HL-60/S4 treated with retinoic acid at 250 ng/mL for 4 days and 3 days (cell line): Measurements from ENCODE around the gene RAB33B.
"Not testable (repeated sequence)": the region's sequence is repeated elsewhere in the genome, so short reads cannot be mapped to it uniquely, and the experiment has no call there.

Experiments
- in situ Hi-C: fragments of 300-500 bp; cut with MboI; formaldehyde crosslinking; loops from 2 replicates; pipeline ENCODE4 v1.7.0; 2022; ENCODE audit warnings: low sequenced_read_pairs

The RAB33B gene

DNA sequence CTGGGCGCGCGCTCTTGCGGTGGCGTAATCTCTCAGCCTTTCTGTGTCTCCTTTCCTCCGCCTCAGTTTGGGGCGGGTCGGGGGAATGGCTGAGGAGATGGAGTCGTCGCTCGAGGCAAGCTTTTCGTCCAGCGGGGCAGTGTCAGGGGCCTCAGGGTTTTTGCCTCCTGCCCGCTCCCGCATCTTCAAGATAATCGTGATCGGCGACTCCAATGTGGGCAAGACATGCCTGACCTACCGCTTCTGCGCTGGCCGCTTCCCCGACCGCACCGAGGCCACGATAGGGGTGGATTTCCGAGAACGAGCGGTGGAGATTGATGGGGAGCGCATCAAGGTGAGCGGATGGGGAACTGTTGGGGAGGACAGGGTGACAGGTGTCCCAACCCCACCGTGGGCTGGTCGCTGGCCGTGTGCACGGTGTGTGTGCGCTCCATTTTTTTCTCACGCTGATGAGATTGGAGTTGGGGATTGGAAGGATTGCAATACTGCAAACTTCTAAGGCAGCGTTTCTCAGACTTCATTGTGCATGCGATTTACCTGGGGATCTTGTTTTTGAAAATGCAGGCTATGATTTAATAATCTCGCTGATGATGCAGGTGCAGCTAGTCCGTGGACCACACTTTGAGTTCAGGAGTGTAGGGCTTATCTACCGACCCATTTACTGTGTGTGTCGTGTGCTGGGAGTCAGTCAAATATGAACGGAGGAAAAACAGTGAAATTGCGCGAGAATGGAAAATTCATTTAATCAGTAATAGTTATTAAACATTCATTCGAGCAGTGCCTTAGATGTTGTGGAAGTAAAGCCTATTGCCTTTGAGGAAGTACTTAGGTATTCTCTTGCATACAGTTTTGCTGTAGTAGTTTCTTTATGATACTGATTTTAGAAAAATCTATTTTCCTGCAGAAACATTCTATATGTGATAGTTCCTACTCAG, at the start of gene RAB33B:
TSS of gene RAB33B (plus strand) at position 11 of the 935 bp plus-strand sequence. CDS start at position 86, 75 bp downstream.
- in situ Hi-C loops: no loop called here

DNA sequence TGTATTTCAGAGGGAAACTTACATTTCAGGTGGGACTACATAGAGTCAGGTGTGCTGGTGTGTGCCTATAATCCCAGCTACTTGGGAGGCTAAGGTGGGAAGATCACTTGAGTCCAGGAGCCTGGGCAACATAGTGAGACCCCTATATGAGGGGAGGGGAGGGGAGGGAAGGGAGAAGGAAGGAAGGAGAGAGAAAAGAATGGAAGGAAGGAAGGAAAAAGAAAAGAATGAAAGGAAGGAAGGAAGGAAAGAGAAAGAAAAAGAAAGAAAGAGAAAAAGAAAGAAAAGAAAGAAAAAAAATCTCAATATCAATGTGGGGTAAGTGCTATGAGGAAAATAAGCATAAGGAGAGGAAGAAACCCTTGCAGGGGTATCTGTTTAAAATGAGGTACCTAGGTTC, 43.6 kb upstream of the RAB33B start:
- in situ Hi-C loops: no loop called here

DNA sequence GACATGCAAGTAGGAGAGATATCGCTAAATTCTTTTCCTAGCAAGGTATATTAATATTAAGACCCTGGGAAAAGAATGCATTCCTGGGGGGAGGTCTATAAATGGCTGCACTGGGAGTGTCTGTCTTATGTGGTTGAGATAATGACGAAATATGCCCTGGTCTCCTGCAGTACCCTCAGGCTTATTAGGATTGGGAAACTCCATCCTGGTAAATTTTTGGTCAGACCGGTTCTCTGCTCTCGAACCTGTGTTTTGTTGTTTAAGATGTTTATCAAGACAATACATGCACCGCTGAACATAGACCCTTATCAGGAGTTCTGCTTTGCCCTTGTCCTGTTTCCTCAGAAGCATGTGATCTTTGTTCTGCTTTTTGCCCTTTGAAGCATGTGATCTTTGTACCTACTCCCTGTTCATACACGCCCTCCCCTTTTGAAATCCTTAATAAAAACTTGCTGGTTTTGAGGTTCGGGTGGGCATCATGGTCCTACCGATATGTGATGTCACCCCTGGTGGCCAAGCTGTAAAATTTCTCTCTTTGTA, 39.2 kb upstream of the RAB33B start:
- in situ Hi-C loops: not testable (repeated sequence)

DNA sequence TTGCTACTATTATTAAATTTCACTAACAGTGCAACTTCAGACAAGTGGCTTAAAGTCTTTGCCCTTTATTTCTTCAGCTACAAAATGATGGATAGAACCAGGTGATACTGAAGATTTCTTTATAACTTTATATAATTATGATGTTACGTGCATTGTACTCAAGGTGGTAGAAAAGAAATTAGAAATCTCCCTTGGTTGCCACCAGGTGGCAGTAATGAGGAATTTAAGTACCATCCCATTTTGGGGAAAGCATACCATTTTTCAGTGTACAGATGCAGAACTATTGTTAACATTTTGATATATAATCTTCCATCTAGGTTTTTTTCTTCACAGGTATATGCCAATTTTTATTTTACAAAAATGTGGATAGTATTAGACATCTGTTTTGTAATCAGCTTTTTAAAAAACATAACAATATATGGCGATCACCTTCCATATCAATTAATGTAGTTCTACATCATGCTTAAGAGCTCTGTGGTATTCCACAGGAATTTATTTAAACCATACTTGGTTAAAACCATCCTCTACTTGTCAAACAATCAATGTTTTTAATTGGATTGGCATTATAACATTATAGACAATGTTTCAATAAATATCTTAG, 37.7 kb upstream of the RAB33B start:
- in situ Hi-C loops: no loop called here

DNA sequence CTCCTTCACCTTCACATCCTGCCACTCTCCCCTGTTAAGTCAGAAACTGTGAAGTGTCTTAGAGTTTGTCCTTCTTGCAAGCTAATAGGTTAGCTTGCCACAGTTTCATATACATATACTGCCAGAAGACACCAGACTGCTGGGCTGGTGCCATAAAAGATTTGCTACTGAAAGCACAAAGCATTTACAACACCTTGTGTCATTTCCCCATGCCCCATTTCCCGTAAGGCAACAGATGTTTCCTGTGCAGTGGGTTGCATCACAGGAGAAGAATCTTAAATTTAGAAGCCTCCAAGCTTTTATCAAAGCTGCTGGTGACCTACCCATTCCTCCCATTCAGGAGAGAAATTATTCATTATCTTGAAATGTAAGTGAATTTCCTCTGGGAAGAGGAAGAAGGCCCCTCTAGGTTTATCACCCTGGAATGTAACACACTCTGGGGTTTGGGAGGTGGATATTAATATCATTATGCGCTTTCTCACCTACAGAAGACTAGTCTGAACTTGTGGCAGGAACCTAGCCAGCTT, 34.5 kb upstream of the RAB33B start:
- in situ Hi-C loops: no loop called here

DNA sequence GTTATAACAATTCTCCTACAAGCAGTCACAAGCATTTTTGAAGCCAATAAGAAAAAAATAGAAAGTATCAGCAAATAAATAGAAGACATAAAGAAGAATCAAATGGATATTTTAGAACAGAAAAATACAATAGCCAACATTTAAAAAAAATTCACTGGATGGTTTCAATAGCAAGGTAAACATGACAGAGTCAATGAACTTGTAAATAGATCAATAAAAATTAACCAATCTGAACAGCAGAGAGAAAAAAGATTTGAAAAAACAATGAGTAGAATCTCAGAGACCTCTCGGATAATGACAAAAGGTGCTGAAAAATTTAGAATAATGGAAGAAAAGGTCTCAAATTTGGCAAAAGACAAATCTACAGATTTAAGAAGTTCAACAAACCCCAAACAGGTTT, 33.3 kb upstream of the RAB33B start:
- in situ Hi-C loops: no loop called here

DNA sequence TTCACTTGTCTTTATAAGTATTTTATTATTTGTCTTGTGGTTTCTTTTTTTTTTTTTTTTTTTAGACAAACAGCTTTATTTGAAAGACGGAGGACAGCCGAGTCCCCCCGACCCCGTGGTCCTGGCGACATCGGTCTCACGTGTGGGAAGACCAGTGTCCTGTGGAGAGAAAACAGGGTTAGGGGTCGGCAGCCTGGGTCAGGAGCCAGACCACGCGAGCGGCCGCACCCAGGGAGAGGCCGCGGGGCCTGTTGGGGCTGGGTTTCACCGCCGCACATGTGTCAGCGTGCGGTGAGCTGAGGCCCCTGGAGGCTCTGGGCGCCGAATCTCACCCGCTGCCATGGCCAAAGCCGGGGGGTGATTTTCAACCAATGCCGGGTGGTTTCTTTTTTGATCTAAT, 17.8 kb upstream of the RAB33B start:
- in situ Hi-C loops: no loop called here

DNA sequence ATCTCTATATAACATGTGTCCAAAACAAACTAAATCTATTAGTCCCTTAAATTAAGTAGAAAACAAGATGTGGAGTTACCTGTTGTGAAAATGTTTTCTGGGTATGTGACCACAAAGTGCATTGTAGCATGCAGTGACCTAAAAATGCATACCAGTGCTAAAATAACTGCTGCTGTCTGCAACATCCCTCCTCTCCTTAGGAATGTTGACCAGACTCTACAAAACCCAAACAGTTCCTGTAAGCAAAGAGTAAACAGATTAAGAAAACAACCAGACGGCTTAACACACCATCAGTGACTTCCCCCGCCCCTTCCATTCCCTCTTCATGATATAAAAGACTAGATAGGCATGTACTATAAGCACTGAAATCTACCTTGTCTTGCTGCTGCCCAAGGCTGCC, 15.8 kb upstream of the RAB33B start:
- in situ Hi-C loops: no loop called here

DNA sequence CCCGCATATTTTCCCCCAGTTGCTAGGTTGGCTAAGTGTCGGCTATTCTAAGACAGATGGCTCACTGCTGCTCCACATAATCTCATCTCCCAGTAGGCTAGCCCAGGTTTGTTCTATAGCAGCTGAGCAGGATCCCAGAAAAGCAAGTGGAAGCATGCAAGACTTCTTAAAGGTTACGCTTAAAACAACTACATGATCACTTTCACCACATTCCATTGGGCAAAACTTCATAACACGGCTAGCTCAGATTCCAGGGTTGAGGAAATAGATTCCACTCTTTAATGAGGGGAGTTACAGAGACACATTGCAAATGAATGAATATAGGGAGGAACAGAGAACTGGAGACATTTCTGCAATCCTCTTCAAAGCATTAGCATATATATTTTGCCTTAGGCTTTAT, 12.9 kb upstream of the RAB33B start:
- in situ Hi-C loops: no loop called here

DNA sequence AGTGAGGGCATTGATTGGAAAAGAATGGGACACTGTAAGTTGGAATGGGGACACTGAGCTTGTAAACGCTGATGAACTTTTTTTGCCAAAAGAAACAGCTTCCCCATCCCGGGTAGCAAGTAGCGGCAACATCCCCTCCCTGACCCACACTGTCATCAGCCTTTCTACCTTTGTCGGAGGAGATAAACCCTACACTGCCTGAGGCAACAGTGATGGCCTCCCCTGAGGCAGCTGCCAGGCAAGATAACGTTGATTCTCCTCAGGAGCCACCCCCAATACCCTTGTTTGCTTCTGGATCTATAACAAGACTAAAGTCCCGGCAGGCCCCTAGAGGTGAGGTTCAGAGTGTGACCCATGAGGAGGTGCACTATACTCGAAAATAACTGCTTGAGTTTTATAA, 10.3 kb upstream of the RAB33B start:
- in situ Hi-C loops: no loop called here

DNA sequence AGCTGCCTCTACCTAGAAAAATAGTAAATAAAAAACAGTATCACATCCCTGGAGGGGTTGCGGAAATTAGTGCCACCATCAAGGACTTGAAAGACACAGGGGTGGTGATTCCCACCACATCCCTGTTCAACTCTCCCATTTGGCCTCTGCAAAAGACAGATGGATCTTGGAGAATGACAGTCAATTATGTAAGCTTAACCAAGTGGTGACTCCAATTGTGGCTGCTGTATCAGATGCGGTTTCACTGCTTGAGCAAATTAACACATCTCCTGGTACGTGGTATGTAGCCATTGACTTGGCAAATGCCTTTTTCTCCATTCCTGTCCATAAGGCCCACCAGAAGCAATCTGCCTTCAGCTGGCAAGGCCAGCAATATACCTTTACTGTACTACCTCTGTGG, 9.0 kb upstream of the RAB33B start:
- in situ Hi-C loops: not testable (repeated sequence)

DNA sequence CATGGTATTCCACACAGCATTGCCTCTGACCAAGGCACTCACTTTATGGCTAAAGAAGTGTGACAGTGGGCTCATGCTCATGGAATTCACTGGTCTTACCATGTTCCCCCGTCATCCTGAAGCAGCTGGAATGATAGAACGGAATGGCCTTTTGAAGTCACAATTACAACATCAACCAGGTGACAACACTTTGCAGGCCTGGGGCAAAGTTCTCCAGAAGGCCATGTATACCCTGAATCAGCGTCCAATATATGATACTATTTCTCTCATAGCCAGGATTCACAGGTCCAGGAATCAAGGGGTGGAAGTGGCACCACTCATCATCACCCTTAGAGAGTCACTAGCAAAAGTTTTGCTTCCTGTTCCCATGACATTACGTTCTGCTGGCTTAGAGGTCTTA, 6.8 kb upstream of the RAB33B start:
- in situ Hi-C loops: not testable (repeated sequence)

DNA sequence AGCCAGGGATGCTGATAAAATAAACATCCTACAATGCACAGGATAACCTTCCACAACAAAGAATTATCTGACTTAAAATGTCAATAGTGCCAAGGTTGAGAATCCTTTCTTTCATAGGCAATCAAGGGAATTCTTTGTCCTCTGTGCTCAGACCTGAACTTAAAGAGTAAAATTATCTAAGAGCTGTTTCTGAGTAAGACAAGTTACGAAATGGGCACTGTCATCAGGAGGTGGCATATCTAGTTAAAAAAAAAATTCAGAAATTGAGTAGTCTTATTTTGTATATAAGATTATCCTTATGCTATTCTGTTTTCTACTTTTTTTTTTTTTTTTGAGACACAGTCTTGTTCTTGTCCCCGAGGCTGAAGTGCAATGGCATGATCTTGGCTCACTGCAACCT, 3.3 kb upstream of the RAB33B start:
- in situ Hi-C loops: no loop called here

DNA sequence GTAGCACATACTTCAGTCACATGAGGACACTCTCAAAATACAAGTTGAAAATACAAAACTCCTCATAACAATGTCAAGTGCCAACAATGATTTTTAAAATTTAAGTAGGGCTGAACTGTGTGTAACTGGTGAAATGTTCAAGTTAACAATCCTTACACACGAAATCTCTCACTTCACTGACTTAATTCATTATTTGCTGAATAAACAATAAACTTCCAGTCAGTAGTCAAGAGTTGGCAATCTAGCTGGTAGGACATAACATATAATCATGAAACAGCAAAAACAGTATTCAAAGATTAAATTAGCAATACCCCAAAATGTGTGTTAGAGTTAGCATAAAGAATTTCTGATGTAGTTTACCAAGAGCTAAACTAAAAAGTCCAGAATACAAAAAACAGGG, 1.9 kb upstream of the RAB33B start:
- in situ Hi-C loops: no loop called here

DNA sequence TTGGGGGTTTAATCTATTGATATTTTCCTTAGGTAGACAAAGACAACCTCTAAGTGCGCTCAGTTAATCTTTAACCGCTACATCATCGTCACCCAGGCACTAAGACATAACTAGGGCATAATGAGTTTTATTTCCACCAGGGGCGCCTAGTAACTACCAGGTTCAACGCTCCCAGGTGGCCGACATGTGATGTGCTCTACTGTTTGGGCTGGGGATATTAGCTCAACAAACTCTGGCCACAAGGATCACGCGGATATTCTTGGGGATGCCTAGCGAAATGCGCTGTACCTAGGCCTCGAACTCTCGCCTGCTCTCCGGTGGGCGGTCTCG, 915 bp upstream of the RAB33B start:
- in situ Hi-C loops: no loop called here

DNA sequence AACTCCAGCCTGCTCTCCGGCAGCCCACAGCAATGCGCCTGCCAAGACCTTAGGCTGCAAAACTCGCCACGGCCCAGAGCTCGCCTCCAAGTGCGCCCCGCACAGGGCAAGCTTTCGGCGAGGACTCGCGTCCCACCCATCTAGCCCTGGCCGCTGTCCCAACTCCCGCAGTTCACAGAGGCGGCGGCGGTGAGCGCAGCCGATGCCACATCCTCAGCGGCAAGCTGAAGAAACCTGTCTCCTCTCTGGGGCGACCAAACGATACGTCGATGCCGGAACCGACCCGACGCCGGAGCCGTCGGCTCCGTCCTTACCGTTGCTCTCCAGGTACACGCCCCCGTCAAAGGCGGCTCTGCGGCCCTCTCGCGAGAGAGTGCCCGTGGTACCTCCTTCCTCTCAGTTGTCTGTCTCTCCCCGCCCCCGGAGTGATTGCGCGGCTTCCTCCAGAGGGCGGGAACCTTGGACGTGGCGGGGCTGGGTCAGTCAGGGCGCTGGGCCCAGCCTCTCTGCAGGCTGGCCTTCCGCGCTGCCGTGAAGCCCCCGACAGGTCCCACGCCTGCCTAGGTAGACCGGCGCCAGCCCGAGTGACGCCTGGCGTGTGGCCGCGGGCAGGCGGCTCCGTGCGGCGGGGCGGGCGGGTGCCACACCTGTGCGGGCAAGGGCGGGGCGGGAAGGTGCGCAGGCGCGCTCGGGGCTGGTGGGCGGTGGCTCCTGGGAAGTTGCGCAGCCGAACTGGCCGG, 380 bp upstream of the RAB33B start:
- in situ Hi-C loops: no loop called here

DNA sequence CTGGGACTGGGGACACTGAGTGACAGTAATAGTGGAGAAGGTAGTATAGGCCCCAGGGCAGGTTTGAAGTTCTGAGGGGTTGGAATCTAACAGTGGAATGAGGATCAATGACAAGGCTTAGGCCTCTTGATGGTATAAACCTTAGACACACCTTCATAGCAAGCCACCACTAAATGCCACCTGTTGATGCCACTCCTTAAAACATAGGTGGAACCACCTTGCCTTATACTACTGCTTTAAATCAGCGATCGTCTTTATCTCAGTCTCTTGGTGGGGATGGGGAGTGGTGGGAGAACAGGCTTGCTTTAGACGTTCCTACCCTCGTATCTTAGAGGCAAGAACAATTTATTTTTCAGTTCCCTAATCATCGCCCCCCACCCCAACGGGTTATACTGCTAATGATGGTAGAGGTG, 1.2 kb downstream of the RAB33B start:
- in situ Hi-C loops: no loop called here

DNA sequence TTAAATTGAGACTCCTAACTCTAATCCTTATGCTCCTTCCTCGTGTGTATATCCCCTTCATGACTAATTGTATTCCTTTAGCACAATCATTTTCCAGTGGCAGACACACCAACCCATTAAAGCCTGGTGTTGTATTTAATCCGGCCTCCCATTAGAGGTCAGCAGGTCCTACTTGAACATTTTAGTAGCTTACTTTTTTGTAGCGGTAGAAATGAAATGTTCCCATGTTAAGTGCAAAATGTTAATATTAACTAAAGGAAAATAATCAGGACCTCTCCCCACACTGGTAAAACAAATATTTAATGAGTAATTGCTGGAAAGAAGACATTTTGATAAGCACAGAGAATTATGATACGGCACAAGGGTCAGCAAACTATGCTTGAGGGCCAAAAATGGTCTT, 3.4 kb downstream of the RAB33B start:
- in situ Hi-C loops: no loop called here

DNA sequence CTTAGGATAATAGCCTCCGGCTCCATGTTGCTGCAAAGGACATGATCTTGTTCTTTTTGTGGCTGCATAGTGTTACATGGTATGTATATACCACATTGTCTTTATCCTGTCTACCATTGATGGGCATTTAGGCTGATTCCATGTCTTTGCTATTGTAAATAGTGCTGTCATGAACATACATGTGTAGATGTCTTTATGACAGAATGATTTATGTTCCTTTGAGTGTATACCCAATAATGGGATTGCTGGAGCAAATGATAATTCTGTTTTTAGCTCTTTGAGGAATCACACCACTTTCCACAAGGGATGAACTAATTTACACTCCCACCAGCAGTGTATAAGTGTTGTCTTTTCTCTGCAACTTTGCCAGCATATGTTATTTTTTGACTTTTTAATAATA, 4.6 kb downstream of the RAB33B start:
- in situ Hi-C loops: no loop called here

DNA sequence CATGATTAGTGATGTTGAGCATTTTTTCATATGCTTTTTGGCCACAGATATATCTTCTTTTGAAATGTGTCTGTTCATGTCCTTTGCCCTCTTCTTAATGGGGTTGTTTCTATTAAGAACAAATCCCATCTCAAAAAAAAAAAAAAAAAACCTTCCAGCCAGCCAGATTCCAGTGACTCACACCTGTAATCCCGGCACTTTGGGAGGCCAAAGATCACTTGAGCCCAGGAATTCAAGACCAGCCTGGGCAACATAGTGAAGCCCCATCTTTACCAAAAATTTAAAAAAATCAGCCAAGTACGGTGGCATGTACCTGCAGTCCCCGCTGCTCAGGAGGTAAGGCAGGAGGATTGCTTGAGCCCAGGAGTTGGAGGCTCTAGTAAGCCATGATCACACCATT, 5.1 kb downstream of the RAB33B start:
- in situ Hi-C loops: no loop called here

DNA sequence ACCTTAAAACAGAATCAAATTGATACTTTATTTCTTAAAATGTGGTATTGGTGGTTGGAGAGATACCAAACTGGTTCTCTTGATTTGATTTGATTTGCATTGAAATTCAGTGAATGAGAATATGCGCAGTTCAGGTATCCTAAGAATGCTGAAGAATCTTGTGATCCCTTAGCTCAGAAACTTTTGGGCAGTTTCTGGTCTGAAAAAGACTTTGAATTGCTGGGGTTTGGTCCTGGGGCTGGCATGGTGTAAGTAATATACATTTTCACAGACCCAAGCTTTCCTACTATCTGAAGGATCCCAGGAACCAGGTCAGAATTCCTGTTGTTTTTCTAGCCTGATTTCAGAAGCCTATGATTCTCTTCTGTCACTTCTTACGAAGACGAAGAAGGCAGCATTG, 6.6 kb downstream of the RAB33B start:
- in situ Hi-C loops: no loop called here
